H9 (cell line): Measurements from ENCODE around the gene PPP1R8. TPM values are rescaled to one million over a fixed set of nuclear protein-coding genes. Genes with fewer than 3 reads are reported as not detected.

Source experiments
- DNase-seq: peaks from one replicate; pipeline ENCODE4 v3.0.0-alpha.2; 2017
- H2AFZ ChIP-seq: one replicate; pipeline ENCODE4 v1.6.1; 2013; ENCODE audit warnings: mild to moderate bottlenecking, low read length, control low read depth, moderate library complexity
- H2AK5ac ChIP-seq: 2 replicates; pipeline ENCODE4 v1.6.1; 2013; ENCODE audit warnings: low read length, control low read depth, mixed read lengths; ENCODE audit not compliant: insufficient read length
- H2BK120ac ChIP-seq: one replicate; pipeline ENCODE4 v1.6.1; 2013; ENCODE audit warnings: low read depth, mild to moderate bottlenecking, low read length, control low read depth, inconsistent platforms; ENCODE audit not compliant: poor library complexity, severe bottlenecking
- H2BK12ac ChIP-seq: 2 replicates; pipeline ENCODE4 v1.6.1; 2013; ENCODE audit warnings: low read length, control low read depth, mixed read lengths, low read depth; ENCODE audit not compliant: insufficient read length
- H2BK15ac ChIP-seq: 2 replicates; pipeline ENCODE4 v1.6.1; 2013; ENCODE audit warnings: low read depth, low read length, control low read depth
- H2BK20ac ChIP-seq: one replicate; pipeline ENCODE4 v1.6.1; 2013; ENCODE audit warnings: low read depth, mild to moderate bottlenecking, low read length, control low read depth, inconsistent platforms; ENCODE audit not compliant: poor library complexity, severe bottlenecking
- H2BK5ac ChIP-seq: 2 replicates; pipeline ENCODE4 v1.6.1; 2013; ENCODE audit warnings: low read length, control low read depth, mixed read lengths; ENCODE audit not compliant: insufficient read length
- H3K14ac ChIP-seq: 2 replicates; pipeline ENCODE4 v1.6.1; 2013; ENCODE audit warnings: low read length, control low read depth; ENCODE audit not compliant: insufficient read depth
- H3K18ac ChIP-seq: 2 replicates; pipeline ENCODE4 v1.6.1; 2013; ENCODE audit warnings: low read depth, mild to moderate bottlenecking, mixed read lengths, low read length, control low read depth; ENCODE audit not compliant: insufficient read length
- H3K23ac ChIP-seq: 2 replicates; pipeline ENCODE4 v1.6.1; 2013; ENCODE audit warnings: low read length, control low read depth, mixed read lengths, low read depth; ENCODE audit not compliant: insufficient read length
- H3K23me2 ChIP-seq: 2 replicates; pipeline ENCODE4 v1.6.1; 2013; ENCODE audit warnings: low read depth, mild to moderate bottlenecking, mixed read lengths, low read length, control low read depth; ENCODE audit not compliant: insufficient read length, poor library complexity, severe bottlenecking
- H3K27ac ChIP-seq: 2 replicates; pipeline ENCODE4 v1.5.1; 2013; ENCODE audit warnings: low read length, control low read depth, mixed read lengths, low read depth; ENCODE audit not compliant: insufficient read length
- H3K27me3 ChIP-seq: 2 replicates; pipeline ENCODE4 v1.6.1; 2013; ENCODE audit warnings: low read length, control low read depth, inconsistent platforms; ENCODE audit not compliant: insufficient read depth
- H3K4ac ChIP-seq: 2 replicates; pipeline ENCODE4 v1.6.1; 2013; ENCODE audit warnings: low read depth, mild to moderate bottlenecking, control low read depth, inconsistent platforms, low read length, moderate library complexity
- H3K4me1 ChIP-seq: 2 replicates; pipeline ENCODE4 v1.6.1; 2013; ENCODE audit warnings: low read length, control low read depth, inconsistent platforms; ENCODE audit not compliant: insufficient read depth
- H3K4me2 ChIP-seq: 2 replicates; pipeline ENCODE4 v1.6.1; 2013; ENCODE audit warnings: low read length, control low read depth, mixed read lengths; ENCODE audit not compliant: insufficient read length, insufficient read depth
- H3K56ac ChIP-seq: 2 replicates; pipeline ENCODE4 v1.6.1; 2013; ENCODE audit warnings: low read depth, mild to moderate bottlenecking, mixed read lengths, low read length, control low read depth; ENCODE audit not compliant: insufficient read length
- H3K79me1 ChIP-seq: 2 replicates; pipeline ENCODE4 v1.6.1; 2013; ENCODE audit warnings: low read depth, mild to moderate bottlenecking, moderate library complexity, low read length, control low read depth, inconsistent platforms; ENCODE audit not compliant: insufficient read depth, poor library complexity, severe bottlenecking
- H3K79me2 ChIP-seq: 2 replicates; pipeline ENCODE4 v1.6.1; 2013; ENCODE audit warnings: low read length, control low read depth, inconsistent platforms; ENCODE audit not compliant: insufficient read depth
- H3K9ac ChIP-seq: 2 replicates; pipeline ENCODE4 v1.6.1; 2013; ENCODE audit warnings: low read length, control low read depth, mixed read lengths; ENCODE audit not compliant: insufficient read length; ENCODE audit errors: extremely low read depth
- H3K9me3 ChIP-seq: one replicate; pipeline ENCODE4 v1.6.1; 2013; ENCODE audit warnings: low read depth, low read length, inconsistent platforms; ENCODE audit not compliant: control insufficient read depth
- H3T11ph ChIP-seq: one replicate; pipeline ENCODE4 v1.6.1; 2013; ENCODE audit warnings: mild to moderate bottlenecking, low read length, control low read depth, inconsistent platforms
- H4K20me1 ChIP-seq: one replicate; pipeline ENCODE4 v1.6.1; 2013; ENCODE audit not compliant: control insufficient read depth, insufficient read length, insufficient read depth
- H4K5ac ChIP-seq: 2 replicates; pipeline ENCODE4 v1.6.1; 2013; ENCODE audit warnings: low read depth, mild to moderate bottlenecking, mixed read lengths, low read length, control low read depth; ENCODE audit not compliant: insufficient read length
- H4K8ac ChIP-seq: replicated peaks from 2 replicates; pipeline ENCODE4 v1.6.1; 2013; ENCODE audit warnings: low read length, control low read depth, mixed read lengths, low read depth; ENCODE audit not compliant: insufficient read length
- H4K91ac ChIP-seq: 2 replicates; pipeline ENCODE4 v1.6.1; 2013; ENCODE audit warnings: low read depth, mild to moderate bottlenecking, moderate library complexity, mixed read lengths, low read length, control low read depth; ENCODE audit not compliant: insufficient read length
- H3K27ac Mint-ChIP-seq, 3 experiments: 2 replicates in 2 of 3; 3 replicates in 1 of 3; pipeline ENCODE4 v1.8.0; 2020 to 2021; ENCODE audit warnings: mixed read lengths in 3 of 3, mild to moderate bottlenecking in 1 of 3, moderate library complexity in 1 of 3
- H3K27me3 Mint-ChIP-seq: 2 replicates; pipeline ENCODE4 v1.8.0; 2021; ENCODE audit warnings: low read depth, mild to moderate bottlenecking, moderate library complexity, mixed read lengths
- H3K36me3 Mint-ChIP-seq, 3 experiments: 2 replicates in 2 of 3; 3 replicates in 1 of 3; pipeline ENCODE4 v1.8.0; 2020 to 2021; ENCODE audit warnings: low read depth in 3 of 3, mixed read lengths in 3 of 3; ENCODE audit not compliant: insufficient read depth in 1 of 3
- H3K4me1 Mint-ChIP-seq, 2 experiments: 2 replicates each; pipeline ENCODE4 v1.8.0; 2020; ENCODE audit warnings: mixed read lengths in 2 of 2
- H3K4me3 Mint-ChIP-seq, 2 experiments: 2 replicates in 1 of 2; 3 replicates in 1 of 2; pipeline ENCODE4 v1.8.0; 2020 to 2021; ENCODE audit warnings: mild to moderate bottlenecking in 2 of 2, mixed read lengths in 2 of 2, moderate library complexity in 1 of 2
- H3K9me3 Mint-ChIP-seq, 2 experiments: 2 replicates in 1 of 2; 3 replicates in 1 of 2; pipeline ENCODE4 v1.8.0; 2020; ENCODE audit warnings: mild to moderate bottlenecking in 2 of 2, mixed read lengths in 2 of 2, moderate library complexity in 1 of 2
- WGBS: extraction: QIAGEN DNeasy Blood & Tissue Kit; methylation state at CpG from one replicate; pipeline ENCODE4 v1.1.7; 2013; ENCODE audit warnings: missing lambda C conversion rate, low lambda C conversion rate, mixed read lengths; ENCODE audit not compliant: insufficient read length; ENCODE audit errors: extremely low coverage; 5-methylcytosine and 5-hydroxymethylcytosine counted together
- total RNA-seq: library from RNA; stranded (reverse); gene quantifications from 2 replicates; pipeline ENCODE4 v1.2.1, GENCODE V29; 2021
- TF ChIP-seq, protein P1 (sequence below): fragments of 200-600 bp; sonication (generic); conservative IDR thresholded peaks from 3 replicates; pipeline ENCODE4 v1.8.0; 2021; ENCODE audit warnings: antibody characterized with exemption, mild to moderate bottlenecking

PPP1R8 gene
- total RNA-seq, 1 experiment from 2014 or later, result 58.8 TPM

- no peak overlapping the region for H2AFZ ChIP-seq
- H3K4me1 ChIP-seq, result no peaks in the 10 kb centered on the region
- no peaks in the 10 kb centered on the region for H3K79me1 ChIP-seq
- no peak overlapping the region for H2BK5ac ChIP-seq
- no peak overlapping the region for H3K56ac ChIP-seq
- no peak for DNase-seq
- no peak overlapping the region for H4K91ac ChIP-seq
- no peak overlapping the region for H3T11ph ChIP-seq
- H3K79me2 ChIP-seq, result no peaks in the 10 kb centered on the region
- no peak overlapping the region for H3K9ac ChIP-seq
- no peak overlapping the region for H4K8ac ChIP-seq
- no peak overlapping the region for H2BK15ac ChIP-seq
- H3K4ac ChIP-seq, result no peak overlapping the region
- H2AK5ac ChIP-seq, result no peak overlapping the region
- H2BK20ac ChIP-seq, result no peak overlapping the region
- no peaks in the 10 kb centered on the region; the same call in 1 of the 2 replicates for H3K27me3 Mint-ChIP-seq
- H3K23ac ChIP-seq, result no peak overlapping the region
- H4K20me1 ChIP-seq, result no peaks in the 10 kb centered on the region
- no peak overlapping the region for H2BK120ac ChIP-seq
- H3K4me2 ChIP-seq, result no peak overlapping the region
- H3K9me3 ChIP-seq, result no peaks in the 10 kb centered on the region
- H3K4me3 Mint-ChIP-seq, result no peak overlapping the region
- no CpG with 5 or more reads among the region's 7 CpGs for WGBS
- H3K23me2 ChIP-seq, result no peaks in the 10 kb centered on the region
- no peak overlapping the region for H4K5ac ChIP-seq
- TF ChIP-seq, protein P1, sequence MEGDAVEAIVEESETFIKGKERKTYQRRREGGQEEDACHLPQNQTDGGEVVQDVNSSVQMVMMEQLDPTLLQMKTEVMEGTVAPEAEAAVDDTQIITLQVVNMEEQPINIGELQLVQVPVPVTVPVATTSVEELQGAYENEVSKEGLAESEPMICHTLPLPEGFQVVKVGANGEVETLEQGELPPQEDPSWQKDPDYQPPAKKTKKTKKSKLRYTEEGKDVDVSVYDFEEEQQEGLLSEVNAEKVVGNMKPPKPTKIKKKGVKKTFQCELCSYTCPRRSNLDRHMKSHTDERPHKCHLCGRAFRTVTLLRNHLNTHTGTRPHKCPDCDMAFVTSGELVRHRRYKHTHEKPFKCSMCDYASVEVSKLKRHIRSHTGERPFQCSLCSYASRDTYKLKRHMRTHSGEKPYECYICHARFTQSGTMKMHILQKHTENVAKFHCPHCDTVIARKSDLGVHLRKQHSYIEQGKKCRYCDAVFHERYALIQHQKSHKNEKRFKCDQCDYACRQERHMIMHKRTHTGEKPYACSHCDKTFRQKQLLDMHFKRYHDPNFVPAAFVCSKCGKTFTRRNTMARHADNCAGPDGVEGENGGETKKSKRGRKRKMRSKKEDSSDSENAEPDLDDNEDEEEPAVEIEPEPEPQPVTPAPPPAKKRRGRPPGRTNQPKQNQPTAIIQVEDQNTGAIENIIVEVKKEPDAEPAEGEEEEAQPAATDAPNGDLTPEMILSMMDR, result no peak; the same call in 2 of the 3 replicates
- peaks cover 25 to 86% (median 66%) of the 10 kb centered on the region in 3 experiments; a peak in 6 of 7 replicates for H3K36me3 Mint-ChIP-seq
- H3K9me3 Mint-ChIP-seq, result no peaks in the 10 kb centered on the region
- H3K27me3 ChIP-seq, result no peaks in the 10 kb centered on the region
- H3K14ac ChIP-seq, result no peak overlapping the region
- no peak overlapping the region for H3K18ac ChIP-seq
- H3K27ac ChIP-seq, result no peak overlapping the region
- no peaks in the 10 kb centered on the region for H3K4me1 Mint-ChIP-seq
- no peak overlapping the region for H2BK12ac ChIP-seq
- no peak overlapping the region for H3K27ac Mint-ChIP-seq
Measured at GRCh38 chr1:27891196-27891889, 60.8 kb downstream of the PPP1R8 start.
